CMK (cell line): ENCODE measurements around the gene TOPAZ1.
A peak's percentile ranks its signal among the peaks of the same experiment; 100 is the strongest.

Source experiments
- DNase-seq: peaks from one replicate; pipeline ENCODE4 v3.0.0-alpha.2; 2010; ENCODE audit warnings: low read depth

TOPAZ1 gene

DNA sequence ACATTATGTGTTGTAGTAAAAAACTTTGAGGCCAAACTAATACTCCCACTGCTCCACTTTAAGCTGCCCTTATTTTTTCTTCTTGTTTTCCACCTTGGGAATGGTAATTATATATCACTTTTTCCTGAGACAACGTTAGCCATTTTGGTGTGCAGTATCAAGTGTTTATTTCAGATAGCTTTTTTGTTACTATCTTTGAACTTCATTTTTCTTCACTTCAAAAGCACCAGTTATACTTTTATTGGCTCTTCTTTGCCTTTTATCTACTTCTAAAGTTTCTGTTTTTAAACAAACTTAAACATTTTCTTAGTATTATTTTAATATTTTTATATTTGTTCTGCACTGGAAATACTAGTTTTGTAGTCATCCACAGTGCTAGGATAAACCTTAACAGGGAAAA lies 6.5 kb downstream of the TOPAZ1 start:
- no peak for DNase-seq

DNA sequence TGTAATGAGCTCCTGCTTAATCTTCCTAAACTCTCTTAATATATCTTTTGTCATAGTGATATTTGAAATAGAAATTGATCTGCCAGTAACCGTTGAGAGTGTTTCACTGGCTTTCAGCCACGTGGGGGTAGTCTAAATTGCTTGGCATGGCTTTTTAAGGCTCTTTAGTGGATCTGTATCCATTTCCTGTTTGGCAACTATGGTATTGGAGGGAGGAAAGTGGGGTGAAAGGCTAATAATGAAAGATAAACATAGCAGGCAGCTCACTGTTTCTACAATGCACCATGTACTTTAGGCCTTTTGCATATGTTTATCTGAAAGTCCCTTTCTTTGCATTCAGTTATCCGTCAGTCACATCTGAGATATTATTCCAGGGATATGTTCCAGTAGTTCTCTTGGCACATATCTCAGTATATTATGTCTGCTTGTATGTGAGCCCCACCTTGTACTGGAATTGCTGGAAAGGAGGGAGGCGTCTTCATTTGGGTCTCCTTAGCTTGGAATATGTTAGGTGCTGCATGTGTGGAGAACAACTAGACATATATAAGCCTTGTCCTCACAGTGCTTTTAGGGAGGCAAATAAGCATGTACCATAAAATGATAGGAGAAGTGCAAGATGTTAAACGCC lies 10.8 kb downstream of the TOPAZ1 start:
- no peak for DNase-seq

DNA sequence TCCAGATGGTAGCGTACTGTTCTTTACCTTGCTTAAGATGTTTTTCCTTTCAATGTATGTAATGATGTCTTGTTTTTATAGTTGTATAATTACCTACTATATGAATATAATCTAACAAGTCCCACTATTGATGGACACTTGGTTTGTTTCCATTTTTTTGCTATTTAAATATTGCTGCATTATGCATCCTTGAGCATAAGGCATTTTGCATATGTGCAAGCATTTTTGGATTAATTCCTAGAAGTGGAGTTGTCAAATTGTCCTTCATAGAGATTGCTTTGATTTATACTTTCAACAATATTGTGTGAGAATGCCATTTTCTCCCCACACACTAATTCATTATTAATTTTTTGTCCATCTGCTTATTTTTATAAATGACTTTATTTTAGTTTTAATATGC lies 17.7 kb downstream of the TOPAZ1 start:
- DNase-seq, result no peak

DNA sequence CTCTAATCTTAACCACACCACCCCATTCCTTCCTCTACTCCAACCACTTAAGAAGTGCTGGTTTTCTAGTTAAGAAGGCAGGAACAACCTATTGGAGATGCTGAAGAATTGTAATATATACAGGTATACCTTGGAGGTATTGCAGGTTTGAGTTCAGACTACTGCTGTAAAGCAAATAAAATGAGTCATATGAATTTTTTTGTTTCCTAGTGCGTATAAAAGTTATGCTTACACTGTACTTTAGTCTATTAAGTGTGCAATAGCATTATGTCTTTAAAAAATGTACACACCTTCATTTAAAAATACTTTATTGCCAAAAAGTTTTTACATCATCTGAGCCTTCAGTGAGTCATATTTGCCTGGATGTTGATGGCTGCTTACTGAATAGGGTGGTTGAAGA lies 22.5 kb downstream of the TOPAZ1 start:
- DNase-seq, result no peak

DNA sequence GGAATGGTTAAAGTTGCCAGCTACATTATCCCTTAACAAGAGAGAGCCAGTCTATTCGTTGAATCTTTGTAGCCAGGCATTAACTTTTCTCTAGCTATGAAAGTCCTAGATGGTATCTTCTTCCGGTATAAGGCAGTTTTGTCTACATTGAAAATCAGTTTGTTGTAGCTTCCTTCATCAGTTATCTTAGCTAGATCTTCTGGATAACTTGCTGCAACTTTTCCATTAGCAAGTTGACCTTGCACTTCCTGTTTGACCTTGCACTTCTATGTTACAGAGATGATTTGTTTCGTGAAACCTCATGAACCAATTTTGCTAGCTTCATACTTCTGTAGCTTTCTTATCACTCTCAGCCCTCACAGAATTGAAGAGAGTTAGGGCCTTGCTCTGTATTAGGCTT lies 24.1 kb downstream of the TOPAZ1 start:
- DNase-seq, result no peak

DNA sequence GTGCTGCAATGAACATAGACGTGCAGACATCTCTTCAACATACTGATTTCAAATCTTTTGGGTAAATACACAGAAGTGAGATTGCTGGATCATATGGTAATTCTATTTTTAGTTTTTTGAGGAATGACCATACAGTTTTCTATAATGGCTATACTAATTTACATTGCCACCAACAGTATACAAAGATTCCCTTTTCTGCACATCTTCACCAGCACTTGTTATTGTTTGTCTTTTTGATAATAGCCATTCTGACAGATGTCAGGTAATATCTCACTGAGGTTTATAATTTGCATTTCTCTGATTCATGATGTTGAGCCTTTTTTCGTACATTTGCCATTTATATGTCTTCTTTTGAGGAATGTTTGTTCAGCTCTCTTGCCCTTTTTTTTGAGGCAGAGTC lies 30.5 kb downstream of the TOPAZ1 start:
- DNase-seq, result no peak

DNA sequence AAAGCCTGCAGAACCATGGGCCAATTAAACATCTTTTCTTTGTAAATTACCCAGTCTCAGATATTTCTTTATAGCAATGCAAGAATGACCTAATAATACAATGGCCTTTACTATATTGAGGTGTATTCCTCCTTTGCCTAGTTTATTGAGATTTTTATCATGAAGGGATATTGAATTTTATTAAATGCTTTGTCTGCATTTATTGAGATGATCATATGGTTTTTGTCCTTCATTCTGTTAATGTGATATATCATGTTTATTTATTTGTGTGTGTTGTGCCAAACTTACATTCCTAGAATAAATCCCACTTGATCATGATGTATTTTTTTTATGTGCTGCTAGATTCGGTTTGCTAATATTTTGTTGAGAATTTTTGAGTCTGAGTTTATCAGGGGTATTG lies 36.2 kb downstream of the TOPAZ1 start:
- no peak for DNase-seq

DNA sequence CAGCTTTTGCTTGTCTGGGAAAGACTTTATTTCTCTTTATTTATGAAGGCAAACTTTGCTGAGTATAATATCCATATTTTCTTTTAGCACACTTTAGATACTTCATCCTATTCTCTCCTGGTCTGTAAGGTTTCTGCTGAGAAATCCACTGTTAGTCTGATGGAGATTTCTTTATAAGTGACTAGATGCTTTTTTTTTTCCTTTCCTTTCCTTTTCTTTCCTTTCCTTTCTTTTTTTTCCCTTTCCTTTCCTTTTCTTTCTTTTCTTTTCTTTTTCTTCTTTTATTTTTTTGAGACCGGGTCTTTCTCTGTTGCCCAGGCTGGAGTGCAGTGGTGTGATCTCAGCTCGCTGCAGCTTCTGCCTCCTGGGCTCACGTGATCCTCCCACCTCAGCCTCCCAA lies 38.4 kb downstream of the TOPAZ1 start:
- DNase-seq, result no peak

DNA sequence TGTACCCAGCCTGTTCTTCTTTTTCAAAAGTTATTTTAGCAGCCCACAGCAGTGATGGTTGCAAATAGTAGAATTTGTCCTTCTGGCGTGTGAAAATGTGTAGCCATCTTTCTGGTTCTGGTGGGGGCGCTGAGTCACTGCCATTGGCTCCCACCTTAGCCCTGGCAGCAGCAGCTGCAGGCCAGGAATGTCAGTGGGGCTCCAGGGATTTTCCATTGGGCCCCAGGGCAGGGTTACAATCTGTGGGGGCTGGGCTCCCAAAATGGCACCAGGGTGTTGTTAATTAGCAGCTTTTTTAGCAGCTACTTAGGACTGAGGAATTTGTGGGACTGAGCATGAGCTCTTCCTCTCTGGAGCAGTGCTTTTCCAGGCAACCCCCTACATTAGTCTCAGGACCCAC lies 38.9 kb downstream of the TOPAZ1 start:
- no peak for DNase-seq

DNA sequence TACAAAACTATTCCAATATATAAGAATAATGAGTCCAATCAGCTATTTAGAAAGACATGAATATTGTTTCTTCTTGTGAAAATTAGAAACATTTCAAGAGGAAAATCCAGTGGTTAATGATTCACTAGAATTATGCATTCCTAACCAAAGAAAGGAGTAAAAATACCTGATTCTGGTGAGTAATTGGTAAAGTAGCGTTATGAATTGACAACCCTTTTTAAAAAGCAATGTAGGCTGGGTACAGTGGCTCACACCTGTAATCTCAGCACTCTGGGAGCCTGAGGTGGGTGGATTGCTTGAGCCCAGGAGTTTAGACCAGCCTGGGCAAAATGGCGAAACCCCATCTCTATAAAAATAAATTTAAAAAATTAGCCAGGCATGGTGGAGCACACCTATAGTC lies 43.3 kb downstream of the TOPAZ1 start:
- no peak for DNase-seq

DNA sequence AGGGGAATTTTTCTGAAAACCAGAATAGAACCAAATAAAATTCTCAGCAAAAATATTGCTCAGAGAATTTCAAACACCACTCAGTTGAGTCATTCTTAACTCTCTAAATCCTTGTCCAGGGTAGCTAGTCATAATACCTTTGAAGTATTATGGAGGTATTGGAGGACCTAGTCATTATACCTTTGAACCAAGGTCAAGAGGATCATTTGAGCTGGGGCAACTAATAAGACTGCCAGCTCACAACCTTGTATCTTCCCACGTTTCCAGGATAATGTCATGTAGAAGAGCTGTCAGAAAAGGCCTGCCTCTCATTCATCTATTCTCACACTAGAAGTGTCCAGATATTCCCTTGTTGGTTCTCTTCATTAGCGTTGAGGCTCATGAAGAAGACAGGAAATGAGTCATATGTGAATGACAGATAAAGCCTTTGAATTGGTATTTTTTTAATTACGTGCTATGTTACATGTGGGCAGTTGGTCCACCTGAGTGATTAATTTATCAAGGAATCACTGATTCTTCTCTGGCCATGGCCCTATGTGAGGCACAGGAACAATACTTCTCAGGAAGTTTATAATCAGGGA lies 48.3 kb downstream of the TOPAZ1 start:
- no peak for DNase-seq

DNA sequence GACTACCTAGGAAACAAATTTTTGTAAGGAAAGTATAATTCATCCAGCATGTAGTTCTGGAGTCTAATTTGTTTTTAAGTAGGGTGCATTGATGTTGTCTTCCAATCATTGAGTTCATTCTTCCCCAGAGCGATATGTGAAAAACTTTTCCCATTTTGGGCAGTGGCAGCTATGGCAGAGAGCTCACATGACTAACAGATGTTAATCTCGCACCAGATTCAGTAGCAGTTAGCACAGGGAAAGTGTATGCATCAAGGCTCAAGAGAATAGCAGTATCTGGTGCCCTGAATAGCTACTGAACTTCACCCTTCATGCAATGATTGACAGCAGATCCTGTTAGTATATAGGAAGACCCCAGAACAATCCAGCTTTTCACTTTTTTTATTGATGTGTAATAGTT lies 50.6 kb downstream of the TOPAZ1 start:
- no peak for DNase-seq

DNA sequence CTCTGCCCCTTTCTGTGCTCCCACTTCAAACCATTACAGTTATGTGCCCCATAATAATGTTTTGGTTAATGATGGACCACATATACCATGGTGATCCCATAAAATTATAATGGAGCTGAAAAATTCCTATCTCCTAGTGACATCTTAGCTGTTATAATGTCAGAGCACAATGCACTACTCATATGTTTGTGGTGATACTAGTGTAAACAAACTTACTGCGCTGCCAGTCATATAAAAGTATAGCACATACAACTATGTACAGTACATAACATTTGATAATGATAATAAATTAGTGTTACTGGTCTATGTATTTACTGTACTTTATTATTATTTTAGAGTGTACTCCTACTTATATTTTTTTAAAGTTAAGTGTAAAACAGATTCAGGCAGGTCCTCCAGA lies 51.3 kb downstream of the TOPAZ1 start:
- no peak for DNase-seq

DNA sequence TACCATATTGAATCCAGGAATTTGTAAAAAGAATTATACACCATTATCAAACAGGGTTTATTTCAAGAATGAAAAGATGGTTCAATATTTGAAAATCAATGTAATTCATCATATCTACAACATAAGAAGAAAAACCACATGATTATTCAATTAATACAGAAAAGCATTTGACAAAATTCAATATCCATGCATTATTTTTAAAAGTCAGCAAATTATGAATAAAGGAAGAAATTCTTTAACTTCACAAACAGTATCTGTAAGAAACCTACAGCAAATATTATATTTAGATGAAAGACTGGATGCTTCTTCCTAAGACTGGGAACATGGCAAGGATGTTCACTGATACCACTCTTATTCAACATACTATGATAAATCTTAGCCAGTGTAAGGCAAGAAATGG lies 55.6 kb downstream of the TOPAZ1 start:
- DNase-seq, result no peak

DNA sequence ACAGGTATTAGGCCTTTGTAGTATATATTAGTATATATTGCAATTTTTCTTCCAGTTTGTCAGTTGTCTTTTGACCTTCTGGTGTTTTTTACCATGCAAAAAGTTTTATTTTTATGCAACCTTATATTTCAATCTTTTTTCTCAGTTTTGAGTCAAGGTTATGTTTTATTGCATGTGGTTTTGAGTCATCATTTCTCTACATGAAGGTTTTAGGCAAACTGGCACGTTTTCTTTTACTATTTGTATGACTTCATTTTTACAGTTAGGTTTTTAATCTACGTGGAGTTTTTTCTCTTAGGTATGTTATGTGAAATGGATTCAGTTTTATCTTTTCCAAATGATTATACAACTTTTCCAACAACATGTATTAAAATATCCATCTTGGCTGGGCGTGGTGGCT lies 60.1 kb downstream of the TOPAZ1 start:
- no peak for DNase-seq

DNA sequence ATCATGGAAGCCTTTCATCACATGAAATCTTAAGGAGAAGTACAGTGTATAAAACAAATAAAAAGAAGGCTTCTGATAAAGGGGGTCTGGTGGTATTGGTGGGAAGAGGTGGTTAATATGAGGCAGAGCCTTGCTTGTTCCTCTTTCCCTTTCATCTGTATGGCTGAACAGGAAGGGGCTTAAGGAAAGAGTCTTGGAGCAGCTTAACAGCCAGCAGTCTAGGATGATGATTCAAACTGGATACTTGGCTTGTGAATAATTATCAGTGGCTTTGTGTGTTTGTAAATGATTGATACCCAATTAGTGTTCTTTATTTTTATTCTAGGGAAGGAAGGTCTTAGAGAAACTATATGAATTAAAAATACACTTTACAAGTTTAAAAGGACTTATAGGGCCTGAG lies 67.8 kb downstream of the TOPAZ1 start:
- no peak for DNase-seq

DNA sequence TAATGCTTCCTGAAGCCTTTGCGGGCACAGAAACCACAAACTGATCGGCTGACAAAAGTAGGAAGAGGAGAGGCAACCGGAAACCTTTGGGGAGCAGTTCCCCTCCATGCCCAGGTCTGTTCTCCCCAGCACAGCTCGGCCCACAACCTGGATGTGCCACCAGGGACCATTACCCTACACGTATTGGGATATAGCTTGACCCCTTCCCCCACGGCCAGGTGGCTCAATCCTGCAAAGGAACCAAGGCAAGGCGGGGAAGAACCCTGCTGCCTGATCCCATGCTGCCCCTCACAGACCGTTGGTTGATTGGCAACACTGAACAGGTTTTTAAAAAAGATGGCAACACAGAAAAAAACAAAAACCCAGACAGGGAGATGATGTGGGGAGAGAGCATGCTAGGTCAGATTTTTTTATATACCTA lies 77.2 kb downstream of the TOPAZ1 start:
- DNase-seq, result no peak

DNA sequence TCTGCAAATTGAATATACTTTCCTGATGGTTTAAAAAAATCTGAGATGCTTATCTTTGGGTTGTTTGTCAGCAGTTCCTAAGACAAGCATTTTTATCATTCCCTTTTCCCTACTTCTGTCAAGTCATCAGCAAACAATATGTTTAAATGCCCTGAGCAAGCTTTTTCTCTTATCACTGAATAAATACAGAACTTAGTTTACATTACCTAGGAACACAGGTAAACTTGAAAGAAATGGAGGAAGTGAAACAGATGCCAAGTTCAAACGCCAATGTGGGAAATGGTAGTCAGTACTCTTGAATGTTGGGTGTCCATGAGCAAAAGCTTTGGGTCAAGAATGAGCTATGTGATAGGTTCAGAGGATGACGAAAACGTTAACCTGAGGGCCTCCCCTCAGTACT lies 79.6 kb downstream of the TOPAZ1 start:
- no peak for DNase-seq

DNA sequence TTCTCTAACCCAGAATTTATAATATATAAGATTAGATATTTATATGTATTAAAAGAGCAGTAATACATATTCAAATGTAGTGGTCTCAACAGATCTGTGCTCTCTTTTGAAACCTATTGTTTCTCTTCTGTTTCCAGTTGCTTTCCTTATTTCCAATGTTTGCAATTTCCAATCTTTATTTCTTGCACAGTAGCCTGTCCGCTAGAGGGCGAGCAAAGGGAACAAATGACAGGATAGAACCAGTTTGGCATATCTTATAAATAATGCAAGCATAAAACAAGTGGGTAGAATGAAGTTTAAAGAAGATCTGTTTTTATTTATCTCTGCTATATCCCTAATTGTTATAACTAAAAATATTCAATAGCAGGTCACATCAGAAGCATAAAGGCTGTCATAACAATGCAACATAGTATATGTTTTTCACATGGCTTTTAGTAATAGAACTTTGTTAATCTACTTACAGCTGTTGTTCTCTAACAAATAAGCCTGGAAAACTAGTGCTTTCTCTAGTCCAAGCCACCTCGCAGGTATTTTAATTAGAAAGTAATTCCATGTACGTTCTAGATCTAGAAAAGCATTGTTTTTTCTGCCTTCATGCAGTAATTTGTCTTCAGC lies 81.8 kb downstream of the TOPAZ1 start:
- DNase-seq, result no peak

DNA sequence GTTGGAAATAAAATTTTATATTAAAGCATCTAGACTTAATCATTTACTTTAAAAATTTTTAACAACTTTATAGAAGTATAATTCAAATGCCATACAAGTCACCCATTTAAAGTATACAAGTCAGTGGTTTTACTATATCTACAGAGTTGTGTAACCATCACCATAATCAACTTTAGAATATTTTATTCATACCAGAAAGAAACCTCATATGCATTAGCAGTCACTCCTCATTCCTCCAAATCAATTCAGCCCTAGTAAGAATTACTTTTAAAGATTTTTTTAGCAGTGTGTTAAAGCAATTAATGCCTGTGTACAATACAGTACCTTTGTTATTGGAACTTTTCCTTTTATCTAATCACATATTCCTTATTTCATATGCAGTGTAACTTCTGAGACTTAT lies 82.9 kb downstream of the TOPAZ1 start:
- DNase-seq, result no peak

DNA sequence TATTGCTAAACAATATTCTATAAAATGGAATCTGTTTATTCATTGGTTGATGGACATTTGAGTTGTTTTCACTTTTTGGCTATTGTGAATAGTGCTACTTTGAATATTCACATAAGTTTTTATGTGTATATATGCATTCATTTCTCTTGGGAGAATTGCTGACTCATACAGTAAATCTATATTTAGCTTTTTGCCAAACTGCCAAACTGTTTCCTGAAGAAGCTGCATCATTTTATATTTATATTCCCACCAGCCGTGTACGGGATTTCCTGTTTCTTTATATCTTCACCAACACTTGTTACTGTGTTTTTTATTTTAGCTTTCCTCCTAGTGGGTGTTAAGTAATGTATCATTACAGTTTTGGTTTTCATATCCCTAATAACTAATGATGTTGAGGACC lies 84.3 kb downstream of the TOPAZ1 start:
- DNase-seq, result no peak

DNA sequence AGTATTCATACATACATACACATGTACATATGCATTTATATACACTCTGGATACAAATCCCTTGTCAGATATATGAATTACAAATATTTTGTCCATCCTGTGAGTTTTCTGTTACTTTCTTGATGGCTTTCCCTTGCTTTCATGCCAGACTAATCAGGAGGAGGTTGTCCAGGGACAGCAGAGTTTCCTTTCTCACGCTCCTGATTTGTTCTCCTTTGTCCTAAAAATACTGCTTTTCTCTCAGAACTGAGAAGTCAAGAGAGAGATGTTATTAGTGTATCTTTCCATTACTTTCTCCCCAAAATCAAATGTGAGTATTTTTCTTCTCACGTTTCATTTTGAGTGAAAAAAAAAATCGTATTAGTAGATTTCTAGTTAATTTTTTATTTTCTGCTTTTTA lies 84.8 kb downstream of the TOPAZ1 start:
- DNase-seq, result no peak

DNA sequence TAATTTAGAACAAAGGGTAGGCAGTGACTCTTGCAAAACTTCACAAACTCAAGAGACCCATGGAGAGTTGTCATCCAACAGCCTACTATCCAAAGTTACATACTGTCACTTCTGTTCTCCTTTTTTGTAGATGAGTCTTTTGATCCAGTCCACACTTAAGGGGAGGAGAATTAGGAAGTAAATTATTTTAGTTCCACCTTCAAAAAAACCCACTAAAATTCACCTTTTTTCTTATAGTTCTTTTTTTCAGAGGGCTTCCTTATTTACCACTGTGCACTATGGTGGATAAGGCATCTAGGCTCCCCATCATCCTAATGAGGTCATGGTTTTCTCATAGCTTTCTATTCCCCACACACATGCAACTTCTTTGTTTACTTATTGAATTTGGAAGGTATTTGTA lies 88.3 kb downstream of the TOPAZ1 start:
- no peak for DNase-seq

DNA sequence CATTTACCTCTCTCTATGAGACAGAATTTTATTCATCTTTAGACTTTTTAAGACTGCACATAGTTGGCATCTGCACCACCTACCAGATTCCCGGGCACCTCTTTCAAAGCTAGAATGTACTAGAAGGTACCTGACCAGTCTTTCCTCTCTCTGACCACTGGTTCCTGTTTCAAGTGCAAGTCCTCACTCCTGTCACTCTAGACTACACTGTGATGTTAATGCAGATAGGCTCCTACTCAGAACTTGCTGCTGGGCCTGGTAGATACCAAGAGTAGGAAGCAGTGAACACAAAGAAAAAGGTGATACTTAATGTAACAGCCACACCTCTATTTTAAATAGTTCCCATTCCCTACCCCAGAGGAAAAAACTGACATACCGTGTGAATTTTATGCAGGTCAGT lies 88.8 kb downstream of the TOPAZ1 start:
- peak; percentile 39 for DNase-seq
